Measurements from ENCODE around the gene TAF1D.

DNA sequence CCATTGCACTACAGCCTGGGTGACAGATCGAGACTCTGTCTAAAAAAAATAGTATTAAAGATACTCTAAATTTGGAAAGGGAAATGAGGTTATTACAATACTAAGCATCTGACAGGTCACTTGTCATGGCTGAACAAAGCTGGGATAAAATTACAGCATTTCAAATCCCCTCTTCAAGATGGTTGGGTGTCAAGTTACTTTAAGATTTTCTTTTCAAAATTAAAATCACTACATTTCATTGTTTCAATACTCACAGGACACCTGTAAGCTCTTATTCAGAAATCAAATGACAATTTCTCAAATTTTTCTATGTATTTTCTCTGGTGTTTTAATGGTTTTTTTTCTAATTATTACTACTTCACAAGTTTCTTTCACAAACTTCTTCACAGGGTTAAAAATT, 5.7 kb downstream of the TAF1D start:
- TF ChIP-seq CTCF (IDR thresholded peaks at IDR 0.05; ENCODE audit: poor library complexity, severe bottlenecking) (no peak), EP300 (conservative IDR thresholded peaks at IDR 0.05; ENCODE audit: poor library complexity, severe bottlenecking) (no peak), POLR2AphosphoS5 (IDR thresholded peaks at IDR 0.05) (no peak)
